GM19452 (cell line): Measurements from ENCODE around the gene BRWD1.
"Not testable (repeated sequence)": the region's sequence is repeated elsewhere in the genome, so short reads cannot be mapped to it uniquely, and the experiment has no call there.

ENCODE experiments used
- ATAC-seq: cut with Tn5 transposase; IDR thresholded peaks from one replicate; pipeline ENCODE4 v1.9.1; 2021; ENCODE audit not compliant: unreplicated experiment

BRWD1 gene

DNA sequence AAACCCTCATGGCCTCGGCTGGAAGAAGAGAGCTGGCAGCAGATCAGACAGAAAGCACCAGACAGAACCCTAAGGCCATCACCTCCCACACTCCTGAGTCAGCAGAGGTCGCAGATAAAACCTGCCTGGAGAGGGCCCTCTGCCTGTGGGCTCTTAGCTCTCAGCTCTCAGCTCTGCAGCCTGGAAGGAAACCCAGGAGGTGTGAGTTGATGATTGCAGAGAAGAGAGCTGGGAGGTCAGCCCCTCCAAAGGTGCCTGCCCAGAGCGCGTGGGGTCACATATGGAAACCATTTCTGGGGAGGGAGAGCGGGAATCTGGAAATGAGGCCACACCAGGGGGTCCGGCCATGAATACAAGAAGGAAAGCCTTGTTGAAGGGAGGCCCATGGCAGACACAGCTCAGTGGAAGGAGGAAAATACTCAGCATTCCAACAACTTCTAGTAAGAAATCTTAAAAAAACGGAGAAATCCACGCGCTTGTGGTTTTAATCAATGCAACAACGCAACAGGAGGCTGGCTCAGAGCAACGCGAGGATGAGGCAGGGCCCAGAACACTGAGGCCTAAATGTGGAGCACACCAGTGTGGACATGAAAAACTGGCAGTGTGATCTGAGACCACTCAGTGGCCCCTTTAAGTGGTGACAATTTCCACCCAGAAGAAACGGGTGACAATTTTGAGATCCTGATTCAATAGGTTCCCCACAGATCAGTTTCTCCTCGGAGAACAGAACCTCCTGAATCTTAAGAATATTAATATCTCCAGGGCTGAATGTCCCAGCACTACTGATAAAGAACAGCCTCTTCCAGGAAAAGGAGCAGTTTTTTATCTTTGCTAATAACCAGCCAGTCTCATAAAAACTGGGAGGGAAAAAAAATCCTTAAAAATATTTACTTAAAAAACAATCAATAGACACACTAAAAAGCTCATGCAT, 175.9 kb downstream of the BRWD1 start:
- no peak for ATAC-seq

DNA sequence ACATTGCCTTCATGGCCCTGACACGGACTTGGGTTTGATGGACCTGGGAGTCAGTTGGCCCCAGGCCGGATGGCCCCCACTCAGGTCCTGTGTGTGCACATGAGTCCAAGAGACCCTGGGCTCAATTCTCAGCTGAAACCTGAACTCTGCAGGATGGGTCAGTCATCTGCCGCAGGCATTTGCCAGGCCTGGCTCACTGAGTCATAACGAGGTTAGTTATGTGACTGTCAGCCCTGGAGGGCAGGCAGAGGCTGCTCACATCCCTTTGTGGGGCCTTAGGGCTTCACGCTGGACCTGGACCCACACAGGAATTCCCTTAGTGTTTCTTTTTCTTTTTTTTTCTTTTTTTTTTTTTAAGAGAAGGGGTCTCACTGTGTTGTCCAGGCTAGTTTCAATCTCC, 176.7 kb downstream of the BRWD1 start:
- ATAC-seq, result no peak

DNA sequence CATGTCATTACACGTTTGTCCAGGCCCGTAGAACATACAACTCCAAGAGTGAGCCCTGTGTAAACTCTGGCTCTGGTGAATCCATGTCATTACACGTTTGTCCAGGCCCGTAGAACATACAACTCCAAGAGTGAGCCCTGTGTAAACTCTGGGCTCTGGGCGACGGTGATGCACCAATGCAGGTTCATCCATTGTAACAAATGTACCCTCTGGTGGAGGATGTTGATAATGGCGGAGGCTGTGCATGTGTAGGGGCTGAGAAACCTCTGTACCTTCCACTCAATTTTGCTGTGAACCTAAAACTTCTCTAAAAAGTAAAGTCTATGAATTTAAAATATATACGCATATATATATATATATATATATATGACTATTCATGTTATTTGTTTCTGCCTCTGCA, 177.3 kb downstream of the BRWD1 start:
- not testable (repeated sequence) for ATAC-seq

DNA sequence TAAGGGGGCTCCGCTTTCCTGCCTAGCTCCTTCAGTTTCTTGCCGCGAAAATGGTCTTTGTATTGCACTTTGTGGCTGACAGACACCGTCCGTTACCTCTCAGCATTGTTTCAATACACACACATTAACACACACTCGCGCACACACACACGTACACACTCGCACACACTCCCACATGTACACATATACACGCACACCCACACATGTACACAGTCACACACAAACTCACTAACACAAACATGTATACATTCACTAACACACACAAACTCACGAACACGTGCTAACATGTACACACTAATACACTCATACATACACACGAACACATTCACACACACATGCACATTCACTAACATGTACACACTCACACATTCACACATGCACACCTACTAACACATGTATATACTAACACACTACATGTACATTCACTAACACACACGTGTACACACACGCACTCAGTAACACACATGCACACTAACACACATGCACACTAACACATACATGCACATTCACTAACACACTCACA, 179.1 kb downstream of the BRWD1 start:
- no peak for ATAC-seq
